GM19239 (cell line): ENCODE measurements around the gene USP25.

Experiments used
- DNase-seq: peaks from one replicate; pipeline ENCODE4 v3.0.0; 2011; ENCODE audit warnings: low spot score; ENCODE audit not compliant: insufficient read length
- FAIRE-seq: peaks from 2 replicates; lab custom pipeline; 2011; peaks lifted over from hg19 to GRCh38; lab: Jason Lieb, UNC

USP25 gene

DNA sequence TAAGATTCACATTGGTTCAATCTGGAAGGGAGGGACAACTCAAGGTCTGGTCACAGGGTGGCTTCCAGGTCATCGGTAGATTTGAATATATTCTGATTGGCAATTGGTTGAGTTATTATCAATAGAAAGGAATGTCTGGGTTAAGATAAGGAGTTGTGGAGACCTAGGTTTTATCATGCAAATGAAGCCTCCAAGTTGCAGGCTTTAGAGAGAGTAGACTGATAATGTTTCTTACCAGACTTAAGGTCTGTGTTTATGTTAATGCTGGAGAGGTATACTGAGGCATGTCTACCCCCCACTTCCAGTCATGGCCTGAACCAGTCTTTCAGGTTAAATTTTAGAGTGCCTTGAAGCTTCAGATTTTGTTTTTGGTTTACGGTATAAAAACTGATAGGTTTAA lies 29.7 kb downstream of the USP25 start:
- FAIRE-seq (no peak), DNase-seq (no peak)

DNA sequence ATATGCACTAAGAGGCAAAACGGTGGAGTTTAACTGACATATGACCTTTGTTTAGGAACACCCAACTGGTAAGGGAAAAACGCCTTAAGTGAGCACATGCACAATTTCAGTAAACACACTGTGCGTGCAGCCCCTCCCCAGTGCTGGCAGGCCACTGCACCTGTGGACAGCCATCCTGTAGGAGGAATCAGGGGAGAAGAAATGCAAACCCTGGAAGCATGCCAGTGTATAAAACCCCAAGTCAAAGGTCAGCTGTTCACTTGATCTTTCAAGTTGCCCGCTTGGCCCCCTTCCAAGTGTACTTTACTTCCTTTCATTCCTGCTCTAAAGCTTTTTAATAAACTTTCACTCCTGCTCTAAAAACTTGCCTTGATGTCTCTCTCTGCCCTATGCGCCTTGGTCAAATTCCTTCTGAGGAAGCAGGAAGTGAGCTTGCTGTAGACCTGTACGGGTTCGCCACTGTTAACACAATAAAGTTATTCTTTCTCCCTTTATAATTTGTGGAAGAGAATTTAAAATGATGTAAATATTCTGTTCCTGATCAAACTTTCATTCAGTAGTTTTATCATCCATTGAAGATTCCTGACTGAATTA lies 31.8 kb downstream of the USP25 start:
- no peak for DNase-seq
- FAIRE-seq = no peak

DNA sequence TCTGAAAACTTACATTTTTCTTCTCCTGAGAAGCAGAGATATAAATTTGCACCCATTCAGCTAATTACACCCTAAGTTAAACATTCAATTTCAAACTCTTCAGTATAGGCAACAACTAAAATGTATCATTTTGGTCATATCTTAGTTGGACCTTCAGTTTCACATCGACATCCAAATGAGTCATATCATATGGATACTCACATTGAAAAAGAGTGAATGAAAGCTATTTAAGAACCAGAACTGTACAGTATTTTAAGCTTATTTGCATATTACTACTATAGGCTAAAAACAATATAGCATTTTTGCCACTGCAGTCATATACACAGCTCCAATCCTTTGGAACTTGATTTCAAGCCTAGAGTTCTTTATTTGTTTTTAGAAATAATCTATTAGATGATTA lies 33.6 kb downstream of the USP25 start:
- no peak for FAIRE-seq
- DNase-seq = no peak

DNA sequence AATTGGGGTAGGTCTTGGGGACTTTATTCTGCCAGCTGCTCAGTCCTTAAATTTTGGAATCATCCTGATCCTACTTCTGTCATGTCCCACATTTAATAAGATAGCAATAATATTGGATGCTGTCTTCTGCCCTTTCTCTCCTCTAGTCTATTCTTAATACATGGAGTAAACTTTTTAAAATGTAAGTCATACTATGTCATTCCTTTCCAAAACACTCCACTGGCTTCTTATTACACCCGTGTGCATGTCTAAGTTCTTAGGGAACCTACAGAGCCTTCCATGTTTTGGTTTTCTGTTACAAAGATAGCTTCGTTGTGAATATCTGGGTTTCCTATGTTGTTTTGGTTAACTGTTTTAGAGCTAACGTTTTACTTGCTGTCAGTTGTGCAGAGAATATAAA lies 35.1 kb downstream of the USP25 start:
- DNase-seq = no peak
- FAIRE-seq = no peak

DNA sequence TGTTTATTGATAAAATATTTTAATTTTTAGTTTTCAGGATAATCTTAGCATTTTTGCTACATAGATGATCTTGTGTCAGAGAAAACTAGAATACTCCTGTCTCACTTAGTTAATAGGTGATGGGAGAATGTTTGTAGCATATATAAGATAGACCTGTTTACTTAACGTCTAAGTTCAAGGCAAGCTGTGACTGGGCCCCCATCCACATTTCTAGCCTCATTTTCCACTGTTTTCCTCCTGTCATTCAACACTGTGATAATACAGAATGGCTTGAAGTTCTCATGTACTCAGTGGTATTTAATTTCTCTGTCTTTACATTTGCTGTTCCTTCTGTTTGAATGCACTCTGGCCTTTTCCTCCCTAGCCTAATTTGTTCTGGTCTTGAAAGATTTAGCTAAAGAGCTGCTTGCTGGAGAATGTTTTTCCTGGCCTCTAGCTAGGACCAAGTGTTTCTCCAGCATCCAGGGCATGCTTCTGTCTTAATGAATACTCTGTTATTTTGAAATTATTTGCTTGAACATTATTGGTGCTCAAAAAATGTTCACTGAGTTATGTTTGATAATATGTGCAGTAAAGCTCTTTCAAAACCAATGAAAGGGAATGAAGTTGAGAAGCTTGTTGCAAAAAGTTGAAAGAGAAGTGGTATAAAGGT lies 37.3 kb downstream of the USP25 start:
- no peak for DNase-seq
- FAIRE-seq = no peak

DNA sequence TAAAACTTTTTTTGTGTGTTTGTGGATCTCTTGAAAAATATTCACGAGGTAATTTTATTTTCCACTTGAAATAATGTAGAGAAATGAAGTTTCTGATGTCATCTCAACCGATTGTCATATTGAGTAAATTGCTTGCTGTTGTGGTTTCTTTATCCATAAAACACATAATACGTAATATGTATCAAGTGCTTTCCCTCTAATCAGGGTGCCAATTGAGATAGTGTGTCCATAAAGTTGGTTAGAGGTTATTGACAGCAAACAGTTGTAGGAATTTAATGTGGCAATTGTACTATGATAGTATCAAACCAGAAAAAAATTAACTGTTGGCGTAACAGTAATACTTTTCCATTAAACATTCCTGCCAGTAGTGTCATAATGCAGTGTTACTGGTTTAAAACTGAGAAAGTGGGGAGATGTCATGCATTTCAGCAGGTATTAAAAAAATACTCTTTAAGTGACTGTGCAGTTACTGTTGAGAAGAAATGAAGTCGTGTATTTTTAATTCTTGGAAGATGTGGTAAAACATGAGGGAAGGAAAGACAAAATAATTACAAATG lies 38.3 kb downstream of the USP25 start:
- no peak for DNase-seq
- FAIRE-seq = no peak

DNA sequence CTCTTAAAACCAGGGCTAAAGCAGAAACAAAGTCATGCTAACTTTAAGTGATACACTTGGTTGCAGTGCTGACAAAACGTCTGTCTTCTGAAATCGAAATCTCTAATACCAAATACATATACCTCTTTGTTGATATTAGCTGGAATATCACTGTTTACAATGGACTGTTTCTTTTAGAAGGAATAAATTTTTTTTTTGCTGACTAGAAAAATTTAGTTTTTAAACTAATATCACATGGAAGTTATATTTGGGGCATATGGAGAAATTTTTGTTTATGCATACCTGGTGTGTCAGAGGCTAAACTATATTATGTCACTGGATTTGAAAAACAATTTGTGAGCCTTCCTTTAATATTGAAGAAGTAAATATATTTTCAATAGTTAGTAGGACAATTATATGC lies 39.1 kb downstream of the USP25 start:
- FAIRE-seq = no peak
- DNase-seq = no peak

DNA sequence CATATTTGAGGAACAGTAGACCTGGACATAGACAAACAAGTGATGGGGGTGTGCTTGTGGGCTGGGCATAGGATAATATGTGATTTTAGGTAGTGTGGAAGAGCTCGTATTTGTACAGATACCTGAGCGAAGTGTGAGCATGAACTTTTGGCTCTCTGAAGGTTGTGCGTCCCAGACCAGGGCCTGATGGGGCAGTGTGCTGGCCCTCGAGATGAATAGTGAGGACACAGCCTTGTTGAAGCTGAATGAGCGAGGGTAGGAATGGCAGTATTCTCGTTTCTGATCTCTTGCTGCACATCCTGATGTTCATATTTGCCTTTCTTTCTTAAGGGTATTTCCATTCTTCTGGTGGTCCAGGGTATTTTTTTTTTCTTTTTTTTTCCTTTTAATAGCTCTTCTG lies 41.5 kb downstream of the USP25 start:
- no peak for DNase-seq
- FAIRE-seq = no peak

DNA sequence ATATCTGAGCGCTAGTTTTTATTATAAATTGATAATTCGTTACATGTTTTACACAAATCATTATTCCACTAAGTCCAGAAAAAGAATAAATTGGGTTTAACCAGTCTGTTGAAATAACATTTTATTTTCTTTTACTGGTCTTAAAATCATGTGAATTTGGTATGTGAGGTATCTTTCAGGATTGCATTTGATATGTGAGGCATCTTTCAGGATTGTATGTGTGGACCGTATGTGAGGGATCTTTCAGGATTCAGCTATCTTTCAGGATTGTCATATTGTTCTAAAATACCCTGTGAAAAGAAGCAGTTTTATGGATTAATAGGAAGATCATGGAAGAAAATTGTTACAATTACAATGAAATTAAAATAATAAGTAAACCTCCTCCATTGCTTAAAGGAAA lies 42.9 kb downstream of the USP25 start:
- FAIRE-seq = no peak
- no peak for DNase-seq

DNA sequence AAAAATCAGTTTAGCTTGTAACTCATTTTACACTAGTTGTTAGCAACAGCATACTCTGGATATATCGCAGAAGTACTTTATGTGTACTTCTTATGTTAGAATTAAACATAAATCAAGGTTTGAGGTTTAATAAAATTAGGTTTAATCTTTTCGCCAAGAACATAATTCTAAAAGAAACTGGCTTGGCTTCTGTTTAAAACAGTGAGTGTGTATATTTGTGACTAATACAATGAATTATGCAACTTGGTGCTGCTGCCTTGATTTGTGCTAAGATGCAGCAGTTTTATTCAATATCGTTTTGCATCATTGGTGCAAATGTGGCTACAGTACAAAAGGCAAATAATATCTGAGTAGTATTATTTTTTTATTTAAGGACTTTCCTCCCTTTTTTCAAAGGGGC lies 44.8 kb downstream of the USP25 start:
- FAIRE-seq (no peak), DNase-seq (no peak)

DNA sequence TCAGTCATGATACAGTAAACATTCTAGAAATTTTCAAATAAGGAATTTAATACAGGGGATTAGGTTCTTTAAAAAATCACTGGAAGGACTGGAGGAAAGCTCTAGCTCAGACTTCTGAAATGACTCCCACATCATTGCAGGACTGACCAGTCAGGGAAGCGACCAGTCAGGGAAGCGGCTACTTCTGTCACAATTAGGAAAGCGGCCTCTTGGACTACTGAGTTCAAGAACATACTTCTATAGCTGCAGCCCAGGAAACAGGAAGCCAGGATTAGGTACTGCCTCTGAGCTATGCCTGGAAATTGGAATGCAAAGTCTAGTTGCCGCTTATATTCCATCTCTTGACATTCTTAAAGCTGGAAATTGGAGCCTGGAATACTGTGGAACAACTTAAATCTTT lies 45.5 kb downstream of the USP25 start:
- FAIRE-seq = no peak

DNA sequence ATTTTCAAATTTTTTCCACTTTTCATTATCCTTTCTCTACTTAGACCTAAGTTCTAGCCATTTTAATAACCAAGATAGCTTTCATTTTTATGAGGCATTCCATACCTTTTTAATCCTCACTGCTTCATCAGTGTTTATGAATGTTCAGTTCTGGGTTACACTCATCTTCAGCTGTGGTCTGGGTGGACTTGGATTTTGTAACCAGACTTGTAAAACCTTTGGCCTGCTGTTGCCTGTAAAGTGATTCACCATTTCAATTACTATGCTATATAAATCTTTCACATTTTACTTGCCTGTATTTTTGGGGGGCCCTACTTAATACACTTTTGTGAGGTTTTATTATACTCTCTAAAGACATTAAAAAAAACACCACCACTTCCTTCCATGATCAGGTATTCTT lies 46.2 kb downstream of the USP25 start:
- DNase-seq (no peak), FAIRE-seq (no peak)

More for the DNA sequence above, 45.5 kb downstream of the USP25 start:
- DNase-seq = no peak

DNA sequence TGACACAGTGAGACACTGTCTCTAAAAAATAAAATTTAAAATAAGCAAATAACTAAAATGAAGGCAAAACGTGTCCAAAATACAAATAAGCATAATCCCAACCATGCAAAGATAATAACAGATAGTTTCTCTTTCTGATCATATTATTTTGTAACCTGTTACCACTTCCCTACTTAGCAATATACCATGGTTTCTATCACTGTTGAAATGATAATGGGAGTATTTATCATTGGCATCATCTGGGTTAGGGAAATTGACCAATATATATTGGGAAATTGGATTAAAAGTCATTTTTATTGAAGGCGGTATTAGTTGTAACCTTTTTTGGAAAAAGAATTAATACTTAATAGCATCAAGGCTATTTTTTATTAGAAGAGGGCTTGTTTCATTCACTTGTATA lies 47.0 kb downstream of the USP25 start:
- no peak for FAIRE-seq
- no peak for DNase-seq

DNA sequence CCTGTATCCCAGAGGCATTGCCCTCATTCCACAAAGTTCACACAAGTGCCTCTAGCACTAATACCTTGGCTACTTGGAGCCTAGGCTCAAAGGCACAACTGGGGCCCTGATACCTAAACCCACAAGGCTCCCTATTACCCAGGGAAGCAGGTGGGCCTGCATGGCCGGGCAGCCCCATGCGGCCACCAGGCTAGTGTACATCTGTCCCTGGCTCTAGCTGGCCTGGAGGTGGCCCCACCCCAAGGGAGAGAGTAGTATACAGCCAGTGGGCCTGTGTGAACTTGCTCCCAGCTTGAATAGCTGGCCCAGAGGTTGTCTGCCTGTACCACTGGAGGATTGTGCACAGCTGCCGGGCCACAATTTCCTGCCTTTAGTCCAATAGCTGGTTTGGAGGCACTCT lies 52.2 kb downstream of the USP25 start:
- no peak for FAIRE-seq
- no peak for DNase-seq

DNA sequence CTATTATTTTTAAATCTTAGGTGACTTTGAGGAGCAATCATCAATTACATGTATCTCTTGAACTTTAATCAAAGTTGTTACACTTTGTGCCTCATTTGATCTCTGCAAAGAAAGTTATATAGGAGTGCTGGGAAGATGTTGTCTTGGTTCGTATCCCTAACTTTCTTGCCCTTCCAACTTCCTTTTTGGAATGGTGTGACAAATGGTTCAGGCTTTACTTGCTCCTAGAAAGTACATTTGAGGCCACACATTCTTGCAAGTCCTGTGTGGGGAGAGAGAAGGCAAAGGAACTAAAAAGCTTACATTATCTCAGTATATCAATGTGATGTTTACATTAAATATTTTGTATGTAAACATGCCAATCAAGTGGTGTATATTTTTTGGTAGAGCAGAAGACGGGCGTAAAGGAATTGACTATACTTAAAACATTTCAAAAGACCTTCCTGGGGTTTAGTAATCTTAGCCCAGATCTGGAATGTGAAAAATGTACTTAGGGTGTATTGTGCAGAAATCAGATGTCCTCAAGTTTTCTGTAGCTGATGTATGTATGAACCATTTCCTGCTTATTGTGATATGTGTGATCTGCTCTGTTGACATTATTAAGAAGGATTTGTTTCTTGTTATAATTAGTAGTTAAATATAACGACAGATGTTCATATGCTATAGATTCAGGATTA lies 59.2 kb downstream of the USP25 start:
- no peak for DNase-seq
- FAIRE-seq = no peak

DNA sequence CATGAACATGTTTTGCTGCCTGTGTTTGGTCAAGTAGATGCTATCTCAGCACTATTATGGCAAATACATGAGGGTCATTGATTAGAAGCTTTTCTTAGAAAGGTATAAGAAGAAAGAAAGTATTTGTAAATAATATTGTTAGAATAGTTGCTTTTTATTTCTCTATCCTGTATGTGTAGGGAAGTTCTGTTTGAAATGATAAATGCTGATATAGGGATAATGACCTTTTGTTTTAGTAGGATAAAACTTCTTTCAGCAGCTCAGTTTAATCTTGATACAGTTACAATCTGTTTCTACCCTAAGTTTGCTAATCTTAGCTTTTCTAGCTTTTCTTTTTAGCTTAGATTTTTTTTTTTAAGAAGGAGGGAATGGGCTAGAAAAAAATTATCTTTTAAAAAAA lies 63.3 kb downstream of the USP25 start:
- DNase-seq (no peak), FAIRE-seq (no peak)

DNA sequence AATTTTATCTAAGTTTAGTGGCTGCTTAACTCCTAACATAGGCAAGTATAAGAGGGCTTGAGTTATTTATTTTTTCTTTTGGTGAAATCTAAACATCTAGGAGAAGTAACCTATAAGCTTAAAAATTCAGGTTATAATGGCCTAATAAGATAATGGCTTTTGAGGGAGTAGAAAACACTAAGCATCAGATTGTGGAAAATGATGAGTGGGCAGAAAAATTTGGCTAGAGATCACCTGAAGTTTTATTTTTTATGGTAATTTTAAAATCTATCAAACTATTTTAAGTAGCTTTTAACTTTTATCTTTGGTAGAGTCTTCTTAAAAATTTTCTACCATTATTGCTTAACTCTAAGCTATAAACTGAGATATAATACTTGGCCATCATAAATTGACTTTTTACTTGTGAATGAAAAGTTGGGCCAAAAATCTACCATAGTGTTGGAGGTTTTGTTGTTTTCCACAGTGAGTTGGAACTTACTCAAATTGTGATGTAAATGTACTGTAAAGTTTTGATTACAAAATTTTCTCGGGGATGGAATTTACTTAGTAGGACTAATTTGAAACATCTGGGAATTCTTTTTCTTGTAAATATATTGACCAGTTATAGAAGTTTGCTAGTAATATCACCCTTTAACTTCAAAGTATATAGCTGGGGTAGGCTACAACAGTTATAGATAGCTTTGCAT lies 63.9 kb downstream of the USP25 start:
- FAIRE-seq (no peak), DNase-seq (no peak)

DNA sequence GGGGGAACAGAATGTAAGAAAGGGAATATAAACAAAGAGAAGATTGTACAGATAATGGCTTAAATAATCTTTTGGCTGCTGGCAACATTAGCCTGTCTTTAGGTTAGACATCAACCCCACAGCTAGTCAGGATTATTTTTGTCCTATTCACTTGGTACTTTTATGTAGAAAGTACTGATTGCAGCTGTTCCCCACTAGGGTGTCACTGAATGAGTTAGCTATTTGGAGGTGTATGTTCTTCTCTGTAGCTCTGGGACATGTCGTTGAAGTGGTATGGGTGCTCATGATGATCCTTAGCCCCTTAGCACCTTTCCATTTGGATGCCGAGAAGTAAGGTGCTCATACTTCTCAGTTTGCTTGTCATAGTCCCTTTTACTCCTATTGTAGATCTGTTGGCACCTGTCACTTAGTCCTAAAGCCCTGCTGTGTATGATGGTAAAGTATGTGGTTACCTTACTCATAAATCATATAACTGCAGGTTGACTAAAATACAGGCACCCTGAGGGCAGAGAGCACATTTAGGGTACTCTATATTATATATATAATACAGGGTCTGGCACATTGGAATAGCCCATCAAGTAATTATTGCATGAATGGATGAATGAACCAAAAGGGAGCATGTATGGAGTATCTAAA lies 64.6 kb downstream of the USP25 start:
- FAIRE-seq = no peak
- no peak for DNase-seq

DNA sequence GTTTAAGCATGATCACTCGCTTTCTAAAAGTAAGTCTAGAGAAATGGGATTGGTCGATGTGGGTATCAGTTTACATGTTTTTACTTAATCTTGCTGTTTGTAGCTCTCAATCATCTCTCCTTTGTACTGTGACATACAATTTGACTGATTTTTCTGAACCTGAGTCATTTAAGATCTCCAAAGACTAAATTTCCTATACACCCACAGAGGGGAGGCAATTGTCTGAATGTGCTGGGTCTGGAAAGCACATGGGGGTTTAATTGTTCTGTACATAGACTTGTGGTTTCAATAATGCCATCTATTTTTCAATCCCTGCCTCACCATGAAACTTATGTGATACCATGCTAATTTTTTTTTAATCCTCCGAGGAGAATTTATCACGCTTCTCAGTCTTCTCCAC lies 65.8 kb downstream of the USP25 start:
- DNase-seq = no peak
- FAIRE-seq = no peak

DNA sequence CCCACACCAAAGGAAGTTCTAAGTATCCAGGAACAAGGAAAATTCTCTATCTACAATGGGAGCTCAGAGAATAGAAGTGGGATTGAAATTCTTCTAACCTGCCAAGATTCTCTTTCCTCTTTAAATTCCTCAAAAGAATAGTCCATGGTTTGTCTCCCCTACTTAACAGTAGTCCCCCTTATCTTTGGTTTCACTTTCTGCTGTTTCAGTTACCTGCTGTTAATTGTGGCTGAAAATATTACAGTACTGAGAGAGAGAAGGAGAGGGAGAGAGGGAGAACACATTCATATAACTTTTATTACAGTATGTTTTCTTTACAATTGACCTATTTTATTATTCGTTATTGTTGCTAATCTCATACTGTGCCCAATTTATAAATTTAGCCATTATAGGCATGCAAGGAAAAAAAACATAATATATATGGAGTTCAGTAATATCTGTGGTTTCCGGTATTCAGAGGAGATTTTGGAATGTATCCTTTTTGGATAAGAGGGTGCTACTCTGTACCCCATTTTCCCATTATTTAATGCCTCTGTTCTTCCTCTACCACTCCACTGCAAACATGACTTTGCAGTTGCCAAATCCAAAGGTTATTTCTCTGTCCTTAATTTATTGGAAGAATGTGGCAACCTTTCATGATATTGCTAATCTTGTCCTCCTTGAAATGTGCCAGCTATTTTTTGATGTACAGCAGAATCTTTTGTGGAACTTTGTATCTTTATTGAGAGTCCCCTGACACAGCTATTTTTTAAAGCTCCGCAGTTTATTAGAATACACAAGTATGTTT lies 68.0 kb downstream of the USP25 start:
- no peak for DNase-seq
- FAIRE-seq = no peak
